GM21786 (cell line): ENCODE results near the gene PIAS1.
"Not testable (repeated sequence)": the region's sequence is repeated elsewhere in the genome, so short reads cannot be mapped to it uniquely, and the experiment has no call there.

Experiments used
- ATAC-seq: cut with Tn5 transposase; IDR thresholded peaks from one replicate; pipeline ENCODE4 v1.9.1; 2021; ENCODE audit not compliant: unreplicated experiment

The PIAS1 gene

GRCh38 chr15:68113751-68114150 lies 59.6 kb downstream of the PIAS1 start:
- ATAC-seq: no peak

GRCh38 chr15:68114356-68114755 lies 60.2 kb downstream of the PIAS1 start:
- ATAC-seq: no peak

DNA sequence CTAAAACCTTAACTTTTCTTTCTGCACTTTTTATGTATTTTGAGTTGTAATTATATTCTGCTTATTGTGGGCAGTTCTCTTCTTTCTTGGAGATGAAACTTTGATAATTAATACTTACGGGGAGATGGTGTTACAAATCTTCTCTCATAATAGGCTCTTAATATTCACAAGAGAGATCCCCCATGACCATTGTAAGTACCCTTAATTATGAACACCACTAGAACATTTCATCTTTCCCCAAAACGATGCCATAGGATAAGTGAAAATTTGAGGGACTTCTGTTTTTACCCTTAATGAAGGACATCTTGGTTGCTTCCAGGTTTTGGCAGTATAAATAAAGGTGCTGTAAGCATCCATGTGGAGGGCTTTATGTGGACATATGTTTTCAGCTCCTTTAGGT lies 60.7 kb downstream of the PIAS1 start:
- no peak for ATAC-seq

DNA sequence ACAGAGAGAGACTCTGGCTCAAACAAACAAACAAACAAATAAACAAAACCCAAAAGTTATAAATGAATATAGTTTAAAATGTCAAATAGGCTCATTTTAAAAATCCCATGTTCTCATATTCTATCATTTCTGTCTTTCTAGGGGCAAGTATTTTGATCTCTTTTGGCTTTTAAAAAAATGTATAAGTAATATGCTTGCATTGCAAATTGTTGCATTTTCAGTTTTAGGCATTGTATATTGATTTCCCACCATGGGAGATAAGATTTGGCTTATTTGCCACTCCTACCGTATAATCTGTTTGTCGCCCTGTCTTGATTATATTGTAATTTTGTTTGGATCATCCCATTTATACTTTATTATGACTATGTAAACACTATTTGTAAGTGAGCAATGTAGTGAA lies 70.6 kb downstream of the PIAS1 start:
- ATAC-seq: no peak

DNA sequence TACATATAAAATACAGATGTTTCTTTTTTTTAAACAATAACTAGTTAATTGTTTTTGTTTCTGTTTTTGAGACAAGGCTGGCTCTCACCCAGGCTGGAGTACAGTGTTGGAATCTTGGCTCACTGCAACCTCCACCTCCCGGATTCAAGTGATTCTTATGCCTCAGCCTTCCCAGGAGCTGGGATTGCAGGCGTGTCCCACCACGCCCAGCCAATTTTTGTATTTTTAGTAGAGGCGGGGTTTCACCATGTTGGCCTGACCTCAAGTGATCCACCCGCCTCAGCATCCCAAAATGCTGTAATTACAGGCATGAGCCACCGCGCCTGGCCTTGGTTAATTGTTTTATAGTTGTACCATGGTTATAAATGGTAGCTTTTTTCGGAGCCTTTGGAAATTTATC lies 72.3 kb downstream of the PIAS1 start:
- no peak for ATAC-seq

DNA sequence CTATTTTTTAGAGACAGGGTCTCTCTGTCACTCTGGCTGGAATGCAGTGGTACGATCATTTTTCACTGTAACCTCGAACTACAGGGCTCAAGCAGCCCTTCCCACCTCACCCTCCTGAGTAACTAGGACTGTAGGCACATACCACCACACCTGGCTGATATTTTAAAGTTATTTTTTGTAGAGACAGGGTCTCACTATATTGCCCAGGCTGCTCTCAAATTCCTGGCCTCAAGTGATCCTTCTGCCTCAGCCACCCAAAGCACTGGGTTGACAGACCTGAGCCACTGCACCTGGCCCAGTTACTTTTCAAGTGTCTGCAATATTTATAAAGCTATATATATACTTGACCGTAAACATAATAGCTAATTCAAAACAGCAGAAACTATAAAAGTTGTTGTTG lies 75.0 kb downstream of the PIAS1 start:
- ATAC-seq: no peak

DNA sequence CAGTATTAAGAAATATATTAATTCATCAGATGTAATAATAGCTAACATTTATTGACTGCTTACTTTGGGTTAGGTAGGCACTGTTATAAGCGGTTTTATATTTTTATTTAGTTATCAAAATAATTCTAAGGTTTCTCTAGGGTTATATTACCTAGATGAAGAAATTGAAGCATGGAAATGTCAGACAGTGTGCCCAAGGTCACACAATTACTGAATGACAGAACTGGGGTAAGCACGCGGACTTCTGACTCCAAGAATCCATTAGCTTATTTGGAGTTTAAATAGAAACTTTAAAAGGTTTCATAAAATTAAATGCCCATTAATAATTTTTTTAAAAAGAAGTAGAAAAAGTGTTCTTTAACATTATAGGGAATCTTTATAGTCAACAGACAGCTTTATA lies 76.7 kb downstream of the PIAS1 start:
- ATAC-seq: no peak

- no peak for ATAC-seq
These were observed 83.0 kb downstream of the PIAS1 start for GRCh38 chr15:68137096-68137495.

DNA sequence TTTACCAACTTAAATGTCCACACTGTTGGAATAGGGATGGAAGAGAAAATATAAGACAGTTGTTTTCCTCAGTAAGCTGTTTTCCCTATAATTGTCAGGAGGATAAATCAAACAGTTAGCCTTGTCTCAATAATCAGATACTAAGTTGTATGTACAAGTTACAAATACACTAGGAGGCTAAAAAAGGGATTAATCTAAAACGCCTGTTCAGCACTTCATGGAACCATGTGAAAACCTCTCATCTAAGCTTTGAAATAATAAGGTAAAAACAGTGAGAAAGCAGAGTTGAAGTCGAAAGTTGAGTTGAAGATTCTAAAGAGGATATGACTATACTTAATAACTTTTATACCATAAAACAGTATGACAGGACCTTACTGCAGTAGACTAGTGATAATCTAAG lies 89.0 kb downstream of the PIAS1 start:
- ATAC-seq: no peak

GRCh38 chr15:68143785-68144184 lies 89.7 kb downstream of the PIAS1 start:
- no peak for ATAC-seq

DNA sequence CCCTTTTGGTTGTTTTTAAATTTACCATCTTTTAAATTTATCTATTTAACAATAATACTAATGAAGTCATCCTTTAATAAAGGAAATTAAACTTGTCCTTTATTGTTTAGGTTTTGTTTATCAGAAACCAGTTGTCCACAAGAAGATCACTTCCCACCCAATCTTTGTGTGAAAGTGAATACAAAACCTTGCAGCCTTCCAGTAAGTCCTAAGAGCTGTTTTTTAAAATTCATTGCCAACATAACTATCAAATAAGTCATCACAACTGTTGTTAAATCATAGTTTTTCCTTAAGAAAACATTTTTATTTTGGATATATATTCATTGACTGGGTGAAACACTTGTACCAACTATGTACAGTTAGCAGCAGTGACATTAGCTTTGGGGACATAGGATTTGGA lies 91.6 kb downstream of the PIAS1 start:
- no peak for ATAC-seq

- no peak for ATAC-seq
These were observed 93.9 kb downstream of the PIAS1 start for GRCh38 chr15:68148039-68148438.

- ATAC-seq: no peak
These were observed 94.9 kb downstream of the PIAS1 start for GRCh38 chr15:68149059-68149458.

GRCh38 chr15:68150187-68150586 lies 96.1 kb downstream of the PIAS1 start:
- ATAC-seq: no peak

GRCh38 chr15:68151277-68151676 lies 97.2 kb downstream of the PIAS1 start:
- no peak for ATAC-seq

GRCh38 chr15:68152342-68152741 lies 98.2 kb downstream of the PIAS1 start:
- ATAC-seq: no peak

DNA sequence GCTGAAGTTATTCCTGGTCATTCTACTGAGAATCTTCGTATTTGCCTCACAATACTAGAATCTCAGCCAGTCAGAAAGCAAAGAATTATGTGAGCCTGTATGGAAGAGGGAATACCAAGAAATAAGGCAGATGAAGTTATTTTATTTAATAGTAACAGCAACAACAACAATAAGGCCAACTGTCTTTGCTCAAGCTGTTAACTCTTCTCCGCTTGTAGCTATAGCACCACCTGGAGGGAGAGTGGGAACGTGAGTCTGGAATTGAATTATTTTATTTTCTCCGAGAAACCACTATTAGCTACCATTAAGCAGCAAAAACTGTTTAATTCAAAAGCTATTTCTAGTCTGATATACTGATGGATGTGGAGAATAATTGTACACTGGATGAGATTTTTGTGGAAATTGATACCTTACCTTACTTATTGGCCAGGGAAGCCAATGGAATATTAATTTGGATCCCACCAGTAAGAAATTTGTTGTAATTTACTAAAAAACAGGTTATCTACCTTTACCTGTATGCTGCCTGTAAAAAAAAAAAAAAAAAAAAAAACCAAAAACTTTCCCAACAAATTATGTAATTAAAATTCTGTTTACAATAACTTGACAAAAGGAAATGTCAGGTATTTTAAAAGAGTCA lies 100.9 kb downstream of the PIAS1 start:
- ATAC-seq: no peak

- no peak for ATAC-seq
These were observed 103.0 kb downstream of the PIAS1 start for GRCh38 chr15:68157074-68157473.

DNA sequence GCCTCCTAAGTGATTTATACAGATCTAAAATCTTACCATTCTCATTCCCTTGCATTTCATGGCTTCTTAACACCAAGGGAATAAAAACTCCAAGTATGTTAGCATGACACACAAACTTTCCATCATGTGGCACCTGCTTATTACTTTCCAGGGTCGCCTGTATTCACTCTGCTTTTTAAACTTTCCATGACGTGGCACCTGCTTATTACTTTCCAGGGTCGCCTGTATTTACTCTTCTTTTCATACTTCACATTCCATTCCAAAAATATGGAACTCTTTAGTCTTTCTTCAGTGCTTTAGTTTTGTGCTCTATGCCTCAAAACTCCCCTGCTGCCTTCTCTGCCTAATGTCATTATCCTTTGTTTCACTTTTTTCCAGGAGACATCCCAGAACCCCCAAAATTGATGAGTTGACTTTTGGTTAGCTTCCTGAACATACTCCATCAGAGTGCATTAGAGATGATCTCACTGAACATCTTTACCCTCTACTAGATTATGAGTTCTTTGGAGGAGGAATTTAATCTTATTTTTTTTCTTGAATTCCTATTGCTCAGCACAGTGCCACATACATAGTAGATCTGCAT lies 104.0 kb downstream of the PIAS1 start:
- no peak for ATAC-seq

GRCh38 chr15:68163191-68163590 lies 109.1 kb downstream of the PIAS1 start:
- no peak for ATAC-seq

DNA sequence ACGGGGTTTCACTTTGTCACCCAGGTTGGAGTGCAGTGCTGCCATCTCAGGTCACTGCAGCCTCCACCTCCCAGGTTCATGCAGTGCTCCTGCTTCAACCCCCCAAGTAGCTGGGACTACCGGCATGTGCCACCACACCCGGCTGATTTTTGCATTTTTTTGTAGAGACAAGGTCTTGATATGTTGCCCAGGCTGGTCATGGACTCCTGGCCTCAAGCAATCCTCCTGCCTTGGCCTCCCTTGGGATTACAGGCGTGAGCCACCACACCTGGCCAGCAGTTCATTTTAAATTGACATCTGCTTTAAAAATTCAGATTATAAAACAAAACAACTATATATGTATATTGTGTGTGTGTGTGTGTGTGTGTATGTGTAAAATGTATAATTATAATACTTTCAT lies 112.7 kb downstream of the PIAS1 start:
- no peak for ATAC-seq

DNA sequence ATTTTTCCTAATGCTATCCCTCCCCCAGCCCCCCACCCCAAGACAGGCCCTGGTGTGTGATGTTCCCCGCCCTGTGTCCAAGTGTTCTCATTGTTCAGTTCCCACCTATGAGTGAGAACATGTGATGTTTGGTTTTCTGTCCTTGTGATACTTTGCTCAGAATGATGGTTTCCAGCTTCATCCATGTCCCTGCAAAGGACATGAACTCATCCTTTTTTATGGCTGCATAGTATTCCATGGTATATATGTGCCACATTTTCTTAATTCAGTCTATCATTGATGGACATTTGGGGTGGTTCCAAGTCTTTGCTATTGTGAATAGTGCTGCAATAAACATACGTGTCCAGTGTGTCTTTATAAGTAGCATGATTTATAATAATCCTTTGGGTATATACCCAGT lies 117.9 kb downstream of the PIAS1 start:
- not testable (repeated sequence) for ATAC-seq

DNA sequence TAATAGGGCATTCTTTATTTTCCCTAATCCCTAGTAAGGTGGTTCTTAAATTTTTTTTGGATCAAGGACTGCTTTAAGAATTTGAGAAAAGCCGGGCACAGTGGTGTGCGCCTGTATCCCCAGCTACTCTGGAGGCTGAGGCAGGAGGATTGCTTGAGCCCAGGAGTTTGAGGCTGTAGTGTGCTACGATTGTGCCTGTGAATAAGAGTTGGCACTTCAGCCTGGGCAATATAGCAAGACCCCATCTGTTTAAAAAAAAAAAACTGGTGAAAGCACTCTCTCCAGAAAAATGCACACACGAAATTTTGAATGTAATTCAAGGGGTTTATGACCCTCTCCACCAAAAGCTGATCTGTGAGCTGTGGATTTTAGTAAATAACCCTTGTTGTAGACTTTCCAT lies 119.0 kb downstream of the PIAS1 start:
- no peak for ATAC-seq
